Measurements from ENCODE around the gene FBXW7. TPM values are rescaled to one million over a fixed set of nuclear protein-coding genes. Genes with fewer than 3 reads are reported as not detected.

Gene FBXW7
- total RNA-seq, 4 donors from 2014 or later: 20.9 to 47.3 (median 39.5) TPM

- TF ChIP-seq CTCF (IDR thresholded peaks at IDR 0.05; ENCODE audit: low read depth): no peak
Observed at GRCh38 chr4:152327606-152328453, 208.1 kb downstream of the FBXW7 start.

GRCh38 chr4:152325831-152326230 lies 210.1 kb downstream of the FBXW7 start:
- TF ChIP-seq CTCF (IDR thresholded peaks at IDR 0.05; ENCODE audit: low read depth): no peak

GRCh38 chr4:152323221-152323620 lies 212.7 kb downstream of the FBXW7 start:
- TF ChIP-seq CTCF (IDR thresholded peaks at IDR 0.05; ENCODE audit: low read depth): no peak

- TF ChIP-seq CTCF (IDR thresholded peaks at IDR 0.05; ENCODE audit: low read depth): no peak
Observed at GRCh38 chr4:152322656-152323055, 213.2 kb downstream of the FBXW7 start.

- no peak for TF ChIP-seq CTCF (IDR thresholded peaks at IDR 0.05; ENCODE audit: low read depth)
Observed at GRCh38 chr4:152321923-152322322, 214.0 kb downstream of the FBXW7 start.

GRCh38 chr4:152321398-152321797 lies 214.5 kb downstream of the FBXW7 start:
- TF ChIP-seq CTCF (IDR thresholded peaks at IDR 0.05; ENCODE audit: low read depth): no peak

- TF ChIP-seq CTCF (IDR thresholded peaks at IDR 0.05; ENCODE audit: low read depth): no peak
Observed at GRCh38 chr4:152316969-152317368, 218.9 kb downstream of the FBXW7 start.
